Left lung (tissue), 10 donors: ENCODE data around the gene PRCP. TPM values are rescaled to one million over a fixed set of nuclear protein-coding genes. Genes with fewer than 3 reads are reported as not detected.

Experiments used
- ATAC-seq: fragments of 200-7000 bp; cut with Tn5 transposase; one replicate; pipeline ENCODE4 v1.9.1; 2020; ENCODE audit warnings: moderate library complexity
- DNase-seq, 4 donors: peaks; one replicate each; pipeline ENCODE4 v3.0.0-alpha.2; 2013 to 2020
- H3K27ac ChIP-seq, 2 donors: fragments of 200-600 bp; sonication (generic) in 1 of 2; one replicate each; pipeline versions ENCODE4 v1.5.0 to v1.8.0; 2020 to 2021
- H3K27me3 ChIP-seq, 2 donors: fragments of 200-600 bp; sonication (generic) in 1 of 2; one replicate each; pipeline versions ENCODE4 v1.5.0 to v1.8.0; 2020 to 2021
- H3K36me3 ChIP-seq, 2 donors: fragments of 200-600 bp; sonication (generic) in 1 of 2; one replicate each; pipeline versions ENCODE4 v1.5.0 to v1.8.0; 2020 to 2021
- H3K4me1 ChIP-seq, 2 donors: fragments of 200-600 bp; one replicate each; pipeline ENCODE4 v1.8.0; 2021
- H3K4me3 ChIP-seq, 2 donors: fragments of 200-600 bp; sonication (generic) in 1 of 2; one replicate each; pipeline versions ENCODE4 v1.5.0 to v1.8.0; 2020 to 2021; ENCODE audit warnings: mild to moderate bottlenecking in 1 of 2
- H3K9me3 ChIP-seq, 2 donors: fragments of 200-600 bp; sonication (generic) in 1 of 2; one replicate each; pipeline versions ENCODE4 v1.5.0 to v1.8.0; 2020 to 2021
- CTCF ChIP-seq, 2 donors: fragments of 200-600 bp; sonication (generic) in 1 of 2; IDR thresholded peaks; one replicate each; pipeline versions ENCODE4 v1.5.0 to v1.8.0; 2021; ENCODE audit warnings: antibody characterized with exemption in 2 of 2
- intact Hi-C, 2 donors: fragments of 100-400 bp; cut with DNase I; formaldehyde crosslinking; loops; one replicate each; pipeline versions ENCODE4 v1.11.2 to v1.14.2; 2022
- polyA plus RNA-seq, 6 donors: library from polyadenylated mRNA; unstranded; fragments of 120-200 nt; gene quantifications; one replicate each; pipeline ENCODE4 v1.2.1, GENCODE V29; 2013; ENCODE audit not compliant: insufficient read length in 6 of 6
- total RNA-seq, 2 donors: library from RNA; stranded (reverse); fragmentation: NEBNext Ultra II Directional; extraction: Animal tissue kit (Norgen Biotek cat#: 25700); gene quantifications; one replicate each; pipeline ENCODE4 v1.2.1, GENCODE V29; 2021
- donor health status: DM: no; HTN: yes; CAD: no.
- donor health status: DM: no; HTN: no; CAD: no.

PRCP gene
- total and polyA plus RNA-seq, 8 donors, result 82.4 to 261 (median 228) TPM

- TF ChIP-seq CTCF (IDR thresholded peaks at IDR 0.05), result no peak
- H3K4me1 ChIP-seq, result peaks cover 0 to 15% of the 10 kb centered on the region in 2 donors
- H3K4me3 ChIP-seq, result no peak overlapping the region
- intact Hi-C loops, result loop anchor here in 1 of 2 donors (10.0 kb wide), 1 partner anchor 347 kb away; no protein-coding TSS in a partner anchor
- no peak for ATAC-seq
- H3K27me3 ChIP-seq, result no peaks in the 10 kb centered on the region
- peak overlapping the region in 1 of 2 donors; percentile 30 for H3K27ac ChIP-seq
- peaks cover 0 to 2% of the 10 kb centered on the region in 2 donors for H3K9me3 ChIP-seq
- peak in 1 of 4 donors; percentile 62 for DNase-seq
- no peaks in the 10 kb centered on the region for H3K36me3 ChIP-seq
Measured at GRCh38 chr11:82907371-82907770, 7.1 kb upstream of the PRCP start.

DNA sequence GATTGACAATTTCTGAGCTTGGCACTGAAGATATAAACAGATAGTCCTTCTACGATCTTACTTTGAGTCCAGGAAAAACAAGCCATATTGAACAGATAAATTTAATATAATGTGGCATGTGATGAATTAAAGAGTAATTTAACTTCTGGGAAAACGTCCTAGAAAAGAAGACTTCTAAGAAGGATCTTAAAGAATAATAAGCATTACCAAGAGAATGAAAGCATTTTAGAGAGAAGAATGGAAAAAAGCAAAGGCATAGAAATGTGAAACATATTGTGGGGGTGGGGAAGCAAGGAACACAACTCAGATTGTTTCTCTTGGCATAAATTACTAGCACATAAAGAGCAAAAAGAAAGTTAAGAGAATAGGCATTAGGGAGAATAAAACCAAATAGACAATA lies 6.7 kb upstream of the PRCP start:
- no peak for ATAC-seq
- Histone ChIP-seq H3K4me3 (no peak overlapping the region), H3K27me3 (no peaks in the 10 kb centered on the region), H3K27ac (peak overlapping the region in 1 of 2 donors; percentile 30), H3K4me1 (peaks cover 0 to 20% of the 10 kb centered on the region in 2 donors), H3K9me3 (peaks cover 0 to 2% of the 10 kb centered on the region in 2 donors), H3K36me3 (no peaks in the 10 kb centered on the region)
- intact Hi-C loops, result loop anchor here in 1 of 2 donors (10.0 kb wide), 1 partner anchor 348 kb away; no protein-coding TSS in a partner anchor
- no peak for TF ChIP-seq CTCF (IDR thresholded peaks at IDR 0.05)
- no peak for DNase-seq

GRCh38 chr11:82906236-82906635 lies 6.0 kb upstream of the PRCP start:
- intact Hi-C loops, result loop anchor here in 1 of 2 donors (10.0 kb wide), 1 partner anchor 349 kb away; no protein-coding TSS in a partner anchor
- Histone ChIP-seq H3K4me1 (peaks cover 0 to 23% of the 10 kb centered on the region in 2 donors), H3K4me3 (no peak overlapping the region), H3K36me3 (no peaks in the 10 kb centered on the region), H3K9me3 (no peaks in the 10 kb centered on the region), H3K27ac (no peak overlapping the region), H3K27me3 (no peaks in the 10 kb centered on the region)
- ATAC-seq, result no peak
- no peak for DNase-seq
- peak; percentile 48 to 50 for TF ChIP-seq CTCF (IDR thresholded peaks at IDR 0.05)

DNA sequence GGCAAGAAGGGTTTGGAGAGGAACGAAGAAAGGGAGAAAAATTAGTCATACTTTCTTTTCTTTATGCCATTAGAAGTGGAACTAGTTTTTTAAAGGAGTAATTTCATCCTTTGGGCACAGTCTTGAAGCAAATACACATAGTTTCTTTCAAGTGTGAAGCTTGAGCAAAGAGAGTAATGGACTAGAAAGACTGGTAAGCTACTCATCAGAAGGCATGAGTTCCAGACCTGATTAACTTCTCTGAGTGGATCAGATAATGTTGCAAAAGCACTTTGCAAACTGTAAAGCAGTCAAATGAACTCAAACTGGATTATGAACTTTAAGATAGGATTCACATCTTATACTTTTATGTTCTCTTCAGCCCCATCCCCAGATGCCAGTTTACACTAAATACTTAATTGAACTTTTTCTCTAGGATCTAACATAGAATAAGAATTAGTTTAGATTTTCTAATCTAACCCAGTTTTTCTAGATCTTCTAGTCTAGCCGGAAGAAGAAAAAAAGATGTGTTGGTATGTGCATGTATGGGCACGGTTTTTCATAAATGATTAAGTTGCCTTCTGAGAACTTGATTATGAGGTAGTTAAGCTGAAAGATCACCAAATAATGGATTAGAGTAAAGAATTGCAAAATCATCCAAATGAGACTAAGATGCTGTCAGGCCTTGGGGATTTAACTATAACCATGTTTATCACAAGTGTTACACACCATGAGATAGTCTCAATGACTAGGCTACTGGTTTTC lies 3.8 kb upstream of the PRCP start:
- Histone ChIP-seq H3K27ac (no peak overlapping the region), H3K4me1 (peaks cover 8 to 35% of the 10 kb centered on the region in 2 donors), H3K9me3 (no peaks in the 10 kb centered on the region), H3K4me3 (no peak overlapping the region), H3K27me3 (no peaks in the 10 kb centered on the region), H3K36me3 (no peaks in the 10 kb centered on the region)
- DNase-seq (no peak), ATAC-seq (no peak)
- intact Hi-C loops, result loop anchor here in 1 of 2 donors (10.0 kb wide), 1 partner anchor 351 kb away; no protein-coding TSS in a partner anchor
- TF ChIP-seq CTCF (IDR thresholded peaks at IDR 0.05), result no peak

DNA sequence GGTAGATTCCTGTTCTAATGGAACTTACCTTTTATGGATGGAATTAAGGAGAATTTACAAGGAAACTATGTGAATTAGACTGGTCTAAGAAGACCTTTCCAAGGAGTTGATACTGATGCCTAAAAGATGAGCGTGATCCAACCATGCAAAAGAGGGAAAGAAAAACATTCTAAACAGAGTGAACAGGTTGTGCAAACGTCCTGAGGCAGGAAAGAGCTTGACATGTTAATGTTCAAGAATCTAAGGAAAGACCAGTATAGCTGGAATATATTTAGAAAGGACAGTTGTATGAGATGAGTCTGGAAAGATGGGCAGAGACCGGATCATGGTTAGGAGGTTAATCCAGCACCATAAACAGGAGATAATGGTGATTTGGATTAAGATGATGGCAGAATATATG lies 2.6 kb upstream of the PRCP start:
- DNase-seq, result no peak
- no peaks in the 10 kb centered on the region for H3K27me3 ChIP-seq
- no peak for ATAC-seq
- H3K4me3 ChIP-seq, result no peak overlapping the region
- H3K36me3 ChIP-seq, result no peaks in the 10 kb centered on the region
- no peak overlapping the region for H3K27ac ChIP-seq
- peaks cover 9 to 47% of the 10 kb centered on the region in 2 donors for H3K4me1 ChIP-seq
- intact Hi-C loops, result loop anchor here in 1 of 2 donors (10.0 kb wide), 1 partner anchor 352 kb away; no protein-coding TSS in a partner anchor
- no peak for TF ChIP-seq CTCF (IDR thresholded peaks at IDR 0.05)
- no peaks in the 10 kb centered on the region for H3K9me3 ChIP-seq
